Gastroesophageal sphincter (tissue), 3 donors: ENCODE measurements around the gene CAPS2.
A peak's percentile ranks its signal among the peaks of the same experiment; 100 is the strongest.

Source experiments
- EP300 ChIP-seq: sonication (generic); formaldehyde crosslinking; IDR thresholded peaks from one replicate; pipeline ENCODE4 v1.6.1; 2017; ENCODE audit warnings: antibody characterized with exemption, mild to moderate bottlenecking
- POLR2A ChIP-seq, 2 donors: fragments of 450-650 bp; IDR thresholded peaks; one replicate each; pipeline ENCODE4 v1.6.1; 2017; ENCODE audit warnings: antibody characterized with exemption in 2 of 2, mild to moderate bottlenecking in 2 of 2, moderate library complexity in 1 of 2
- POLR2AphosphoS5 ChIP-seq: sonication (generic); formaldehyde crosslinking; IDR thresholded peaks from one replicate; pipeline ENCODE4 v1.6.1; 2017; ENCODE audit warnings: antibody characterized with exemption
- TF ChIP-seq, protein P1 (sequence below), 4 experiments: fragments of 200-600 bp in 2 of 4; fragments of 450-650 bp in 2 of 4; sonication (generic) in 1 of 4; IDR thresholded peaks; one replicate each; pipeline ENCODE4 v1.5.1; 2017 to 2019; ENCODE audit warnings: antibody characterized with exemption in 4 of 4, mild to moderate bottlenecking in 2 of 4, moderate library complexity in 2 of 4

DNA sequence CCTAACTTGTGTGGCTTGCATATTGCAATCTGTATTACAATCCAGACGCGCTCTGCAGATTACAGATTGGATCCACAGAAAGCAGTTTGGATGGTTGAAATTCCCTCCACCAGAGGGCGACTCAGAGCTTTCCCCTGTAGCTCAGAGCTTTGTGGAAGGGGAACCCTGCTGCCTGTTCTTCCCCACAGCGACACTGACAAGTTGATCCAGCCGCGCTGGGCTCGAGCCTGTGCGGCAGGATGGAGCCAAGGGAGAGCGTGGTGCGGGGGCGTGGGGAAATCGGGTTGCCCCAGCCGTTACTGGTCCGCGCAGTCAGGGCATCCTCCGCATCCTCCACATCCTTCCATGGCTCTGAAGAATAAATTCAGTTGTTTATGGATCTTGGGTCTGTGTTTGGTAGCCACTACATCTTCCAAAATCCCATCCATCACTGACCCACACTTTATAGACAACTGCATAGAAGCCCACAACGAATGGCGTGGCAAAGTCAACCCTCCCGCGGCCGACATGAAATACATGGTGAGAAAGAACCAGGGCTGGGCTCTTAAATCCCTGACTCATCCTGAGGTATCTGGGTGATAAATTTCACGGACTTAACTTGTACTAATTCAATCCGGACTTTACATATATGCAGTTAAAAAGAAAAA, 4.4 kb upstream of the CAPS2 start, which contains the start of gene GLIPR1L1:
- TF ChIP-seq, protein P1, sequence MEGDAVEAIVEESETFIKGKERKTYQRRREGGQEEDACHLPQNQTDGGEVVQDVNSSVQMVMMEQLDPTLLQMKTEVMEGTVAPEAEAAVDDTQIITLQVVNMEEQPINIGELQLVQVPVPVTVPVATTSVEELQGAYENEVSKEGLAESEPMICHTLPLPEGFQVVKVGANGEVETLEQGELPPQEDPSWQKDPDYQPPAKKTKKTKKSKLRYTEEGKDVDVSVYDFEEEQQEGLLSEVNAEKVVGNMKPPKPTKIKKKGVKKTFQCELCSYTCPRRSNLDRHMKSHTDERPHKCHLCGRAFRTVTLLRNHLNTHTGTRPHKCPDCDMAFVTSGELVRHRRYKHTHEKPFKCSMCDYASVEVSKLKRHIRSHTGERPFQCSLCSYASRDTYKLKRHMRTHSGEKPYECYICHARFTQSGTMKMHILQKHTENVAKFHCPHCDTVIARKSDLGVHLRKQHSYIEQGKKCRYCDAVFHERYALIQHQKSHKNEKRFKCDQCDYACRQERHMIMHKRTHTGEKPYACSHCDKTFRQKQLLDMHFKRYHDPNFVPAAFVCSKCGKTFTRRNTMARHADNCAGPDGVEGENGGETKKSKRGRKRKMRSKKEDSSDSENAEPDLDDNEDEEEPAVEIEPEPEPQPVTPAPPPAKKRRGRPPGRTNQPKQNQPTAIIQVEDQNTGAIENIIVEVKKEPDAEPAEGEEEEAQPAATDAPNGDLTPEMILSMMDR (IDR thresholded peaks at IDR 0.05), result peak; percentile 89 to 96 (median 90)
- TF ChIP-seq EP300, result no peak
- no peak for TF ChIP-seq POLR2A (IDR thresholded peaks at IDR 0.05)
- peak; percentile 68 for TF ChIP-seq POLR2AphosphoS5
